Keratinocyte (primary cell): ENCODE measurements around the gene MARVELD1.

Experiments used
- CTCF ChIP-seq, 3 experiments: IDR thresholded peaks in 1 of 3; conservative IDR thresholded peaks in 1 of 3; optimal IDR thresholded peaks in 1 of 3; 2 replicates in 2 of 3; 3 replicates in 1 of 3; pipeline versions ENCODE3 to v1.5.1; 2011; ENCODE audit warnings: low read length in 3 of 3, mild to moderate bottlenecking in 3 of 3, moderate library complexity in 2 of 3, control low read depth in 1 of 3, inconsistent platforms in 1 of 3; ENCODE audit not compliant: insufficient read depth in 2 of 3; ENCODE audit errors: extremely low read depth in 1 of 3
- EZH2 ChIP-seq: IDR thresholded peaks from one replicate; pipeline ENCODE4 v1.6.1; 2012; ENCODE audit warnings: inconsistent platforms, mild to moderate bottlenecking, low read length, moderate library complexity

GRCh38 chr10:97747573-97747972, 34.0 kb downstream of the MARVELD1 start:
- TF ChIP-seq CTCF (optimal IDR thresholded peaks at IDR 0.05 in 1 of 3, IDR thresholded peaks at IDR 0.05 in 1 of 3, conservative IDR thresholded peaks at IDR 0.05 in 1 of 3; ENCODE audit: extremely low read depth in 1 of 3, insufficient read depth in 2 of 3, low read length in 3 of 3) (no peak), EZH2 (no peak)
